ENCODE measurements around the gene TUBGCP5. TPM values are rescaled to one million over a fixed set of nuclear protein-coding genes. Genes with fewer than 3 reads are reported as not detected.

TUBGCP5 gene
- total RNA-seq, 1 experiment from 2014 or later = 23.3 TPM

DNA sequence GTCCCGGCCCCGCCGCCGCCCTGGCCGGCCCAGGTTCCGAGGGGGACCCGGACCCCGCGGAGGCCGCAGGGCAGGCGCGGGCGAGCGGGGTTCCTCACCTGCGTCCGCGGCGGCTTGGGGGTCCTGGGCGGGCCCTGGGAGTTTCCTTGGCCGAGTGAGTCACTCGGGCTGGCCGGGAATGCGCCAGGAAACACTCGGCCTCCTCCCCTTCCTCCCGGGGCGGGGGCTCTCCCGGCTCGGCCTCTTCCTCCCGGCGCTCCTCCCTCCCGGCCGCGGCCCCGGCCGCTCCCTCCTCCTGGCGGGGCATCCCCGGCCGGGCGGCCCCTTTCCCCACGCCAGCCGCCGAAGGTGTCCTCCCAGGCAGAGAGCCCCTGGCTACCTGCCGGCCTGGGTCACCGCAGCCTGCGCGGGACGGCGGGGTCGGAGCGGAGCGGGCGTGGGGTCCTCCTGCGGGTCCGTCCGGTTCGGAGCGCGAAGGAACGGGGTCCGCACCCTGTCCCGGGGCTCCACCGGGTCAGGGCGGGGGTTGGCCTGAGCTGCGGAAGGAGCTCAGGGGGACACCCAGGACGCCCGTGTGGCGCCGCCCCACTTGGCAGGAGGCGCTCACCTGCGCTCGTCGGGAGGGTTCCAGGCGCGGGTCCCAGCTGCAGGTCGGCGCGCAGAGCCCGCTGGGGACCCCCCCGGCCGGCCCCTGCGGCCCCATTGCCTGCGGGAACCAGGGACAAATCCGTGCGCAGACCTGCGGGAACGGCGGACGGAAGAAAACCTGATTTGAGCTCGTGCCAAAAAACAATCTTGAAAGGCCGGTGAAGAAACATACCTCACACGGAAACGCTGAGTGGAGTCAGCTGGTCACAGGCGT is 58.9 kb downstream of the TUBGCP5 start, which contains the start of gene CYFIP1:
TSS of gene CYFIP1 (minus strand) at position 180 of the 862 bp plus-strand sequence. CDS start 33,083 bp downstream, outside the sequence.
- no peak for DNase-seq (ENCODE audit: low read depth, low spot score)
- Histone ChIP-seq H3K4me1 (ENCODE audit: control insufficient read depth, insufficient read depth, low read length) (0 out of 2 replicates have a peak, but pooled peaks cover 6% of the 10 kb centered on the region), H3K4me3 (ENCODE audit: low read depth in 2 of 2, low read length in 2 of 2) (peak within 1 kb of the TSS; percentile 77 to 100), H3K36me3 (ENCODE audit: control insufficient read depth, insufficient read depth, low read length) (no peaks in the 10 kb centered on the region), H3K9me3 (ENCODE audit: control insufficient read depth, insufficient read depth, low read depth, low read length) (no peaks in the 10 kb centered on the region), H3K27me3 (ENCODE audit: control insufficient read depth, insufficient read depth, low read length) (no peaks in the 10 kb centered on the region), H3K27ac (ENCODE audit: low read length) (peak within 1 kb of the TSS; percentile 77)
- TF ChIP-seq POLR2AphosphoS5 (IDR thresholded peaks at IDR 0.05; ENCODE audit: low read depth, low read length) (peak; percentile 57; the same call in 1 of the 2 replicates), SIN3A (IDR thresholded peaks at IDR 0.05; ENCODE audit: borderline replicate concordance, insufficient read depth, low read depth, low read length) (peak; percentile 20; the same call in 1 of the 2 replicates), TCF7L2 (IDR thresholded peaks at IDR 0.05; ENCODE audit: low read depth, low read length) (no peak)
- TF ChIP-seq, protein P1, sequence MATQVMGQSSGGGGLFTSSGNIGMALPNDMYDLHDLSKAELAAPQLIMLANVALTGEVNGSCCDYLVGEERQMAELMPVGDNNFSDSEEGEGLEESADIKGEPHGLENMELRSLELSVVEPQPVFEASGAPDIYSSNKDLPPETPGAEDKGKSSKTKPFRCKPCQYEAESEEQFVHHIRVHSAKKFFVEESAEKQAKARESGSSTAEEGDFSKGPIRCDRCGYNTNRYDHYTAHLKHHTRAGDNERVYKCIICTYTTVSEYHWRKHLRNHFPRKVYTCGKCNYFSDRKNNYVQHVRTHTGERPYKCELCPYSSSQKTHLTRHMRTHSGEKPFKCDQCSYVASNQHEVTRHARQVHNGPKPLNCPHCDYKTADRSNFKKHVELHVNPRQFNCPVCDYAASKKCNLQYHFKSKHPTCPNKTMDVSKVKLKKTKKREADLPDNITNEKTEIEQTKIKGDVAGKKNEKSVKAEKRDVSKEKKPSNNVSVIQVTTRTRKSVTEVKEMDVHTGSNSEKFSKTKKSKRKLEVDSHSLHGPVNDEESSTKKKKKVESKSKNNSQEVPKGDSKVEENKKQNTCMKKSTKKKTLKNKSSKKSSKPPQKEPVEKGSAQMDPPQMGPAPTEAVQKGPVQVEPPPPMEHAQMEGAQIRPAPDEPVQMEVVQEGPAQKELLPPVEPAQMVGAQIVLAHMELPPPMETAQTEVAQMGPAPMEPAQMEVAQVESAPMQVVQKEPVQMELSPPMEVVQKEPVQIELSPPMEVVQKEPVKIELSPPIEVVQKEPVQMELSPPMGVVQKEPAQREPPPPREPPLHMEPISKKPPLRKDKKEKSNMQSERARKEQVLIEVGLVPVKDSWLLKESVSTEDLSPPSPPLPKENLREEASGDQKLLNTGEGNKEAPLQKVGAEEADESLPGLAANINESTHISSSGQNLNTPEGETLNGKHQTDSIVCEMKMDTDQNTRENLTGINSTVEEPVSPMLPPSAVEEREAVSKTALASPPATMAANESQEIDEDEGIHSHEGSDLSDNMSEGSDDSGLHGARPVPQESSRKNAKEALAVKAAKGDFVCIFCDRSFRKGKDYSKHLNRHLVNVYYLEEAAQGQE (IDR thresholded peaks at IDR 0.05; ENCODE audit: insufficient read depth in 1 of 2, low read depth in 2 of 2, low read length in 1 of 2) = no peak
- TF ChIP-seq, protein P2, sequence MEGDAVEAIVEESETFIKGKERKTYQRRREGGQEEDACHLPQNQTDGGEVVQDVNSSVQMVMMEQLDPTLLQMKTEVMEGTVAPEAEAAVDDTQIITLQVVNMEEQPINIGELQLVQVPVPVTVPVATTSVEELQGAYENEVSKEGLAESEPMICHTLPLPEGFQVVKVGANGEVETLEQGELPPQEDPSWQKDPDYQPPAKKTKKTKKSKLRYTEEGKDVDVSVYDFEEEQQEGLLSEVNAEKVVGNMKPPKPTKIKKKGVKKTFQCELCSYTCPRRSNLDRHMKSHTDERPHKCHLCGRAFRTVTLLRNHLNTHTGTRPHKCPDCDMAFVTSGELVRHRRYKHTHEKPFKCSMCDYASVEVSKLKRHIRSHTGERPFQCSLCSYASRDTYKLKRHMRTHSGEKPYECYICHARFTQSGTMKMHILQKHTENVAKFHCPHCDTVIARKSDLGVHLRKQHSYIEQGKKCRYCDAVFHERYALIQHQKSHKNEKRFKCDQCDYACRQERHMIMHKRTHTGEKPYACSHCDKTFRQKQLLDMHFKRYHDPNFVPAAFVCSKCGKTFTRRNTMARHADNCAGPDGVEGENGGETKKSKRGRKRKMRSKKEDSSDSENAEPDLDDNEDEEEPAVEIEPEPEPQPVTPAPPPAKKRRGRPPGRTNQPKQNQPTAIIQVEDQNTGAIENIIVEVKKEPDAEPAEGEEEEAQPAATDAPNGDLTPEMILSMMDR (IDR thresholded peaks at IDR 0.05) = no peak
- ChIA-PET POLR2A (no interaction called here), CTCF (interaction anchor here (0.6 kb wide), 1 partner anchor 75 kb away, joined by 4 read pairs; no protein-coding TSS in a partner anchor)
- BruUV-seq (replicated peaks) = no TSS peak
- in situ Hi-C loops (cut with HindIII; ENCODE audit: low pct_unique_long_range_greater_than_20kb, low sequenced_read_pairs) (no loop called here), intact Hi-C loops (cut with micrococcal nuclease; ENCODE audit: unreplicated experiment) (loop anchor here (10.0 kb wide), 1 partner anchor 54 kb away; the partner anchor contains the start of gene TUBGCP5)
- peak; percentile 95 for ATAC-seq

- ChIA-PET CTCF (interaction anchor here (0.6 kb wide), 1 partner anchor 76 kb away, joined by 4 read pairs; no protein-coding TSS in a partner anchor), POLR2A (no interaction called here)
- Histone ChIP-seq H3K4me3 (ENCODE audit: low read depth in 2 of 2, low read length in 2 of 2) (peak overlapping the region; percentile 77 to 100), H3K27me3 (ENCODE audit: control insufficient read depth, insufficient read depth, low read length) (no peaks in the 10 kb centered on the region), H3K9me3 (ENCODE audit: control insufficient read depth, insufficient read depth, low read depth, low read length) (no peaks in the 10 kb centered on the region), H3K4me1 (ENCODE audit: control insufficient read depth, insufficient read depth, low read length) (0 out of 2 replicates have a peak, but pooled peaks cover 6% of the 10 kb centered on the region), H3K27ac (ENCODE audit: low read length) (peak overlapping the region; percentile 77), H3K36me3 (ENCODE audit: control insufficient read depth, insufficient read depth, low read length) (no peaks in the 10 kb centered on the region)
- BruUV-seq (replicated peaks) = TSS peak; percentile 77
- ATAC-seq (peak; percentile 75), DNase-seq (ENCODE audit: low read depth, low spot score) (no peak)
- TF ChIP-seq, protein P1 (IDR thresholded peaks at IDR 0.05; ENCODE audit: insufficient read depth in 1 of 2, low read depth in 2 of 2, low read length in 1 of 2) = no peak
- no peak for TF ChIP-seq TCF7L2 (IDR thresholded peaks at IDR 0.05; ENCODE audit: low read depth, low read length)
- TF ChIP-seq, protein P2 (IDR thresholded peaks at IDR 0.05) = no peak
- no peak; the same call in 1 of the 2 replicates for TF ChIP-seq POLR2AphosphoS5 (IDR thresholded peaks at IDR 0.05; ENCODE audit: low read depth, low read length)
- TF ChIP-seq SIN3A (IDR thresholded peaks at IDR 0.05; ENCODE audit: borderline replicate concordance, insufficient read depth, low read depth, low read length) = no peak
- intact Hi-C loops (cut with micrococcal nuclease; ENCODE audit: unreplicated experiment) = loop anchor here (10.0 kb wide), 1 partner anchor 55 kb away; the partner anchor contains the start of gene TUBGCP5
- in situ Hi-C loops (cut with HindIII; ENCODE audit: low pct_unique_long_range_greater_than_20kb, low sequenced_read_pairs) = no loop called here
Measured at GRCh38 chr15:22979238-22980188, 59.9 kb downstream of the TUBGCP5 start.

Measured in Panc1 (cell line).